ENCODE data around the gene ZDHHC17. TPM values are rescaled to one million over a fixed set of nuclear protein-coding genes. Genes with fewer than 3 reads are reported as not detected.

Gene ZDHHC17
- total and polyA plus RNA-seq, 4 donors, result 12.0 to 139 (median 21.8) TPM

DNA sequence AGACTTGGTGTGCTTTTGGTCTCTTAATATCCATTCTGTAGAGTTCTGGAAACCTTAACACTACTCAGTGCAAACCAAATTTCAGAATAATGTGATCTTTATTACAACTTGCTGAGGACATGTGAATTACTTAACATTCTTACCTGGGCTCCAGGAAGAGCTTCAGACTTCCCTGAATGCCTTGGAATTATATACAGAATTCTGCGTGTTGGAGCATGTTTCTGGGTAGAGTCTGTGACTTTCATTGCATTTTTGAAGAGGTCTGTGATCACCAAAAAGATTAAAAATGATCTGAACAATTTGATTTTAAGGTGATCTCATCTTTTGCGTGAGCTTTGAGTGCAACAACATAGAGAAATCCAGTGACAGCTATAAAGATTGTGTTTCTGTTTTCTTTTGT lies 35.4 kb downstream of the ZDHHC17 start:
- Histone ChIP-seq H3K36me3 (ENCODE audit: control insufficient read depth in 4 of 4, insufficient read depth in 4 of 4, low read length in 4 of 4) (peaks cover 5 to 25% (median 11%) of the 10 kb centered on the region in 4 donors), H3K9ac (ENCODE audit: insufficient read depth in 1 of 2, low read length in 2 of 2) (no peak overlapping the region), H3K9me3 (ENCODE audit: control insufficient read depth in 4 of 4, insufficient read depth in 3 of 4, low read length in 3 of 4) (peaks cover 0 to 10% (median 3%) of the 10 kb centered on the region in 4 donors), H3K4me1 (ENCODE audit: control insufficient read depth in 5 of 5, insufficient read depth in 5 of 5, low read length in 5 of 5) (peaks cover 0 to 3% (median 0%) of the 10 kb centered on the region in 5 donors), H3K27ac (ENCODE audit: low read depth in 1 of 2, low read length in 1 of 2) (no peak overlapping the region), H3K4me3 (no peak overlapping the region), H3K27me3 (ENCODE audit: control insufficient read depth in 3 of 3, insufficient read depth in 3 of 3, low read length in 2 of 3) (no peaks in the 10 kb centered on the region)
- 92 to 93% methylated on average over 2 of the region's 2 CpGs for WGBS, 2 donors
- no peak for ATAC-seq (ENCODE audit: insufficient read depth, low FRiP score)
- DNase-seq, result no peak
- no peak for TF ChIP-seq CTCF (IDR thresholded peaks at IDR 0.05; ENCODE audit: control extremely low read depth, extremely low read depth)

DNA sequence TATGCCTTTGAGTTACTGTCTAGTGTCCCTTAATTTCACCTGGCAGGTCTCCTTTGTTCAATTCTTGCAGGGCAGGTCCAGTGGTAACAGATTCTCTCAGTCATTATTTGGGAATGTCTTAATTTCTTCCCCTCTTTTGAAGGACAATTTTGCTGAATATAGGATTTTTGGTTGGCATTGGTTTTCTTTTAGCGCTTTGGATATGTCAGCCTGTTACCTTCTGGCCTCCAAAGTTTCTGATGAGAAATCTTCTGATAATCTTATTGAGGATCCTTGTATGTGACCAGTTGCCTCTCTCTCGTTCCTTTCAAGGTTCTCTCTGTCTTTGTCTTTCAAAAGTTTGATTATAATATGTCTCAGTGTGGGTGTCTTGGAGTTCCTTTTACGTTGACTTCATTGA lies 38.1 kb downstream of the ZDHHC17 start:
- Histone ChIP-seq H3K4me1 (ENCODE audit: control insufficient read depth in 5 of 5, insufficient read depth in 5 of 5, low read length in 5 of 5) (no peaks in the 10 kb centered on the region), H3K4me3 (no peak overlapping the region), H3K36me3 (ENCODE audit: control insufficient read depth in 4 of 4, insufficient read depth in 4 of 4, low read length in 4 of 4) (peaks cover 12 to 35% (median 23%) of the 10 kb centered on the region in 4 donors), H3K27me3 (ENCODE audit: control insufficient read depth in 3 of 3, insufficient read depth in 3 of 3, low read length in 2 of 3) (no peaks in the 10 kb centered on the region), H3K9ac (ENCODE audit: insufficient read depth in 1 of 2, low read length in 2 of 2) (no peak overlapping the region), H3K27ac (ENCODE audit: low read depth in 1 of 2, low read length in 1 of 2) (no peak overlapping the region), H3K9me3 (ENCODE audit: control insufficient read depth in 4 of 4, insufficient read depth in 3 of 4, low read length in 3 of 4) (peaks cover 0 to 10% (median 3%) of the 10 kb centered on the region in 4 donors)
- TF ChIP-seq CTCF (IDR thresholded peaks at IDR 0.05; ENCODE audit: control extremely low read depth, extremely low read depth), result no peak
- 97 to 100% methylated on average over 3 of the region's 3 CpGs for WGBS, 2 donors
- ATAC-seq (ENCODE audit: insufficient read depth, low FRiP score) (no peak), DNase-seq (no peak)

- Histone ChIP-seq H3K4me1 (ENCODE audit: control insufficient read depth in 5 of 5, insufficient read depth in 5 of 5, low read length in 5 of 5) (no peaks in the 10 kb centered on the region), H3K4me3 (no peak overlapping the region), H3K36me3 (ENCODE audit: control insufficient read depth in 4 of 4, insufficient read depth in 4 of 4, low read length in 4 of 4) (peaks cover 11 to 43% (median 25%) of the 10 kb centered on the region in 4 donors), H3K27ac (ENCODE audit: low read depth in 1 of 2, low read length in 1 of 2) (no peak overlapping the region), H3K9ac (ENCODE audit: insufficient read depth in 1 of 2, low read length in 2 of 2) (no peak overlapping the region), H3K9me3 (ENCODE audit: control insufficient read depth in 4 of 4, insufficient read depth in 3 of 4, low read length in 3 of 4) (peaks cover 0 to 10% (median 3%) of the 10 kb centered on the region in 4 donors), H3K27me3 (ENCODE audit: control insufficient read depth in 3 of 3, insufficient read depth in 3 of 3, low read length in 2 of 3) (no peaks in the 10 kb centered on the region)
- ATAC-seq (ENCODE audit: insufficient read depth, low FRiP score) (no peak), DNase-seq (no peak)
- 81 to 92% methylated on average over 8 of the region's 8 CpGs for WGBS, 2 donors
- no peak for TF ChIP-seq CTCF (IDR thresholded peaks at IDR 0.05; ENCODE audit: control extremely low read depth, extremely low read depth)
Measured at GRCh38 chr12:76804435-76804976, 40.6 kb downstream of the ZDHHC17 start.

Measured in lung (tissue), 12 donors.